Measurements from ENCODE around the gene SKIDA1. TPM values are rescaled to one million over a fixed set of nuclear protein-coding genes. Genes with fewer than 3 reads are reported as not detected.

Gene SKIDA1
- total RNA-seq, 6 donors from 2014 or later: under 0.01 to 1.6 (median 0.86) TPM

- peak; percentile 60 to 94 for DNase-seq
- Histone ChIP-seq H3K4me3 (peak overlapping the region; percentile 12 to 67 (median 52)), H3K4me1 (peaks cover 18 to 50% (median 30%) of the 10 kb centered on the region in 4 donors), H3K27ac (peak overlapping the region in 3 of 4 donors; percentile 62 to 83 (median 75)), H3K27me3 (peaks cover 0 to 15% (median 6%) of the 10 kb centered on the region in 4 donors), H3K36me3 (no peaks in the 10 kb centered on the region), H3K9me3 (no peaks in the 10 kb centered on the region)
- WGBS, 2 donors: 0 to 1% methylated on average over 24 to 30 of the region's 86 CpGs
- TF ChIP-seq POLR2AphosphoS5 (IDR thresholded peaks at IDR 0.05): peak in 1 of 2 donors; percentile 6
- TF ChIP-seq POLR2A (IDR thresholded peaks at IDR 0.05): no peak
- ATAC-seq (ENCODE audit: low FRiP score in 2 of 2): peak; percentile 50 to 68
These were observed 9.0 kb downstream of the SKIDA1 start for GRCh38 chr10:21516242-21517131.

- peak overlapping the region in 3 of 4 donors; percentile 52 to 67 (median 53) for H3K4me3 ChIP-seq
- H3K9me3 ChIP-seq: no peaks in the 10 kb centered on the region
- H3K27ac ChIP-seq: peak overlapping the region in 3 of 4 donors; percentile 28 to 83 (median 75)
- WGBS, 2 donors: 54 to 71% methylated on average over 12 to 15 of the region's 15 CpGs
- DNase-seq (no peak), ATAC-seq (ENCODE audit: low FRiP score in 2 of 2) (no peak)
- peaks cover 18 to 50% (median 30%) of the 10 kb centered on the region in 4 donors for H3K4me1 ChIP-seq
- H3K36me3 ChIP-seq: no peaks in the 10 kb centered on the region
- TF ChIP-seq POLR2AphosphoS5 (IDR thresholded peaks at IDR 0.05): no peak
- no peak for TF ChIP-seq EP300 (IDR thresholded peaks at IDR 0.05)
- TF ChIP-seq CTCF (IDR thresholded peaks at IDR 0.05): no peak
- TF ChIP-seq POLR2A (IDR thresholded peaks at IDR 0.05): no peak
- H3K27me3 ChIP-seq: peaks cover 0 to 15% (median 6%) of the 10 kb centered on the region in 4 donors
These were observed 9.9 kb downstream of the SKIDA1 start for GRCh38 chr10:21515361-21516241.

GRCh38 chr10:21514818-21515351, 10.6 kb downstream of the SKIDA1 start:
- no peak for TF ChIP-seq POLR2AphosphoS5 (IDR thresholded peaks at IDR 0.05)
- no peak for TF ChIP-seq POLR2A (IDR thresholded peaks at IDR 0.05)
- TF ChIP-seq EP300 (IDR thresholded peaks at IDR 0.05): no peak
- TF ChIP-seq CTCF (IDR thresholded peaks at IDR 0.05): no peak
- no peaks in the 10 kb centered on the region for H3K36me3 ChIP-seq
- H3K4me3 ChIP-seq: peak overlapping the region in 1 of 4 donors; percentile 53
- 64 to 69% methylated on average over 10 of the region's 10 CpGs for WGBS, 2 donors
- ATAC-seq (ENCODE audit: low FRiP score in 2 of 2) (no peak), DNase-seq (no peak)
- peaks cover 0 to 15% (median 7%) of the 10 kb centered on the region in 4 donors for H3K27me3 ChIP-seq
- H3K27ac ChIP-seq: no peak overlapping the region
- H3K4me1 ChIP-seq: peaks cover 17 to 50% (median 31%) of the 10 kb centered on the region in 4 donors
- H3K9me3 ChIP-seq: no peaks in the 10 kb centered on the region

GRCh38 chr10:21514129-21514817, 11.2 kb downstream of the SKIDA1 start:
- H3K27ac ChIP-seq: no peak overlapping the region
- H3K9me3 ChIP-seq: no peaks in the 10 kb centered on the region
- H3K4me1 ChIP-seq: peaks cover 11 to 49% (median 25%) of the 10 kb centered on the region in 4 donors
- peaks cover 0 to 14% (median 6%) of the 10 kb centered on the region in 4 donors for H3K27me3 ChIP-seq
- DNase-seq (no peak), ATAC-seq (ENCODE audit: low FRiP score in 2 of 2) (no peak)
- no peaks in the 10 kb centered on the region for H3K36me3 ChIP-seq
- 61 to 66% methylated on average over 6 of the region's 6 CpGs for WGBS, 2 donors
- no peak for TF ChIP-seq POLR2AphosphoS5 (IDR thresholded peaks at IDR 0.05)
- no peak for TF ChIP-seq EP300 (IDR thresholded peaks at IDR 0.05)
- TF ChIP-seq POLR2A (IDR thresholded peaks at IDR 0.05): no peak
- no peak for TF ChIP-seq CTCF (IDR thresholded peaks at IDR 0.05)
- no peak overlapping the region for H3K4me3 ChIP-seq
